Measurements from ENCODE around the gene EGFL7.
A peak's percentile ranks its signal among the peaks of the same experiment; 100 is the strongest.

EGFL7 gene

DNA sequence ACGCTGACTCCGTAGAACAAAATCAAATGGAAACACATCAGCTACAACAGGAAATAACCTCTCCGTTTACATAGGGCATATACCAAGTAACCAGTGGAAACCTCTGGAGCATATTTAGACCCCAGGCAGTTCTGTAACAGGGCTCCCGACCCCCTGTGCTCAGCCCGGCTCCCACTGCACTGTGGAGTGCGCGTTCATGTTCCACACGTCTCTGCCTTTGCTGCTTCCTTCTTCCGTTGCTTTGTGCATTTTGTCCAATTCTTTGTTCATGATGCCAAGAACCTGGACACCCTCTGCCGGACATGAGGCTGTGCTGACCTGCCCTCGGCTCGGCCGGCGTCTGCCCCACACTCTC, 30.4 kb downstream of the EGFL7 start:
- Histone ChIP-seq H3K4me3 (replicated peaks; ENCODE audit: low read depth, low read length) (no peak overlapping the region), H3K27me3 (replicated peaks; ENCODE audit: control insufficient read depth, insufficient read depth, low read length) (no peaks in the 10 kb centered on the region; the same call in 1 of the 2 replicates), H3K36me3 (ENCODE audit: control insufficient read depth, insufficient read depth, low read length) (no peaks in the 10 kb centered on the region)
- DNase-seq (ENCODE audit: extremely low read depth, insufficient read length) = no peak
- TF ChIP-seq, protein P1, sequence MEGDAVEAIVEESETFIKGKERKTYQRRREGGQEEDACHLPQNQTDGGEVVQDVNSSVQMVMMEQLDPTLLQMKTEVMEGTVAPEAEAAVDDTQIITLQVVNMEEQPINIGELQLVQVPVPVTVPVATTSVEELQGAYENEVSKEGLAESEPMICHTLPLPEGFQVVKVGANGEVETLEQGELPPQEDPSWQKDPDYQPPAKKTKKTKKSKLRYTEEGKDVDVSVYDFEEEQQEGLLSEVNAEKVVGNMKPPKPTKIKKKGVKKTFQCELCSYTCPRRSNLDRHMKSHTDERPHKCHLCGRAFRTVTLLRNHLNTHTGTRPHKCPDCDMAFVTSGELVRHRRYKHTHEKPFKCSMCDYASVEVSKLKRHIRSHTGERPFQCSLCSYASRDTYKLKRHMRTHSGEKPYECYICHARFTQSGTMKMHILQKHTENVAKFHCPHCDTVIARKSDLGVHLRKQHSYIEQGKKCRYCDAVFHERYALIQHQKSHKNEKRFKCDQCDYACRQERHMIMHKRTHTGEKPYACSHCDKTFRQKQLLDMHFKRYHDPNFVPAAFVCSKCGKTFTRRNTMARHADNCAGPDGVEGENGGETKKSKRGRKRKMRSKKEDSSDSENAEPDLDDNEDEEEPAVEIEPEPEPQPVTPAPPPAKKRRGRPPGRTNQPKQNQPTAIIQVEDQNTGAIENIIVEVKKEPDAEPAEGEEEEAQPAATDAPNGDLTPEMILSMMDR (IDR thresholded peaks at IDR 0.05; ENCODE audit: insufficient read depth, low read length, poor library complexity, severe bottlenecking) = no peak

GRCh38 chr9:136693490-136694162, 30.9 kb downstream of the EGFL7 start:
- Histone ChIP-seq H3K27me3 (replicated peaks; ENCODE audit: control insufficient read depth, insufficient read depth, low read length) (no peaks in the 10 kb centered on the region; the same call in 1 of the 2 replicates), H3K4me3 (replicated peaks; ENCODE audit: low read depth, low read length) (no peak overlapping the region), H3K36me3 (ENCODE audit: control insufficient read depth, insufficient read depth, low read length) (no peaks in the 10 kb centered on the region)
- no peak for DNase-seq (ENCODE audit: extremely low read depth, insufficient read length)
- TF ChIP-seq, protein P1 (IDR thresholded peaks at IDR 0.05; ENCODE audit: insufficient read depth, low read length, poor library complexity, severe bottlenecking) = no peak

DNA sequence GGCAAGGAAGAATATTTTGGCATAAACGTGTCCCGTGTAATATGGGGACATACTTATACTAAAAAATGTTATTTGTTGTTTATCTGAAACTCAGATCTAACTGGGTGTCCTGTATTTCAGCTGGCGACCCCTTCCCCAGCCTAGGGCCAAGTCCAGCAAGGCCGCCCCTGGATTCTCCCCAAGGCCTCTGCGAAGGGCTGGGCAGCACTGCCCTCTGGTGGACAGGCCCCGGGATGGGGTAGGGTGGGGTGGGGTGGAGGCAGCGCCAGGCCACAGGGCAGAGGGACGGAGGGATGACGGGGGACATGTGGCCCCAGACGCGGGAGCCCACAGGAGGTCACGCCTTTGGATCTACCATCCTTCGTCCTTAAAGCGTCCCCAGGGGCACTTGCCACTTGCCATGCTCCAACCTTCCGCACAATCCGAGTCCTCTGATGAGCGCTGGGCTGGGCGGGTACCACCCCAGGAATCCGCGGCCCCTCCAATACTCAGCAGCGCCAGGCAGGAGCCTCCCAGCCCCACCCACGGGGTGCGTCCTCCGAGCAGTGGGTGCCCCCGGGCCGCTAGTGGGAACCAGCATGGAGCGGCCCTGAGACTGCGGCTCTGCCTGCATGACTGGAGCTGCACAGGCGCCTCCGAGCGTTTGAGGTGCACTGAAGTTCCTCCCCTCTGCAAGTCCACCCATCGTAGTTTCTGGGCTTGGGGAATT, 31.6 kb downstream of the EGFL7 start:
- TF ChIP-seq, protein P1 (IDR thresholded peaks at IDR 0.05; ENCODE audit: insufficient read depth, low read length, poor library complexity, severe bottlenecking) = peak; percentile 75
- no peak for DNase-seq (ENCODE audit: extremely low read depth, insufficient read length)
- Histone ChIP-seq H3K27me3 (replicated peaks; ENCODE audit: control insufficient read depth, insufficient read depth, low read length) (no peaks in the 10 kb centered on the region; the same call in 1 of the 2 replicates), H3K36me3 (ENCODE audit: control insufficient read depth, insufficient read depth, low read length) (no peaks in the 10 kb centered on the region), H3K4me3 (replicated peaks; ENCODE audit: low read depth, low read length) (no peak overlapping the region)

- Histone ChIP-seq H3K27me3 (replicated peaks; ENCODE audit: control insufficient read depth, insufficient read depth, low read length) (no peaks in the 10 kb centered on the region; the same call in 1 of the 2 replicates), H3K4me3 (replicated peaks; ENCODE audit: low read depth, low read length) (no peak overlapping the region), H3K36me3 (ENCODE audit: control insufficient read depth, insufficient read depth, low read length) (no peaks in the 10 kb centered on the region)
- TF ChIP-seq, protein P1 (IDR thresholded peaks at IDR 0.05; ENCODE audit: insufficient read depth, low read length, poor library complexity, severe bottlenecking) = no peak
- no peak for DNase-seq (ENCODE audit: extremely low read depth, insufficient read length)
Observed at GRCh38 chr9:136694872-136695247, 32.1 kb downstream of the EGFL7 start.

DNA sequence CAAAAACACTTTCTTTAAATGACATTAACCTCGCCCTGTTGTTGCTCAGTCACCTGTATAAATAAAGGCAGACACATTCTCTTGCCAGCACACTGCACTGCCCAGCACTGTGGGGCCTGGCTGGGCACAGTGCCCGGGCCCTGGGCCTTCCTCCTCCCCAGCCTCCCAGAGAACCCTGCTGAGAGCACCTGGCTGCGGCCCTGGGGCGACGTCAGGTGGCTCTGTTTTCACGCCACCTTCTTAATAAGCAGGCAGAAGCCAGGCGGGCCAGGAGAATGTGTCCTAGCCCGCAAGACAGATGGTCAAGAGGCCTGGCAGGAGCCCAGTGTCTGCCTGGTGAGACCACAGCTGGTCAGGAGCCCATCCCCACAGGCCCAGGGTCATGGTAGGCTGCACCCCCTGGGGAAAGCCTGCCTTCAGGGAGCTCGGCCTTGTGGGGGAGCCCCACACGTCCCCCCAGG, 32.7 kb downstream of the EGFL7 start:
- Histone ChIP-seq H3K4me3 (replicated peaks; ENCODE audit: low read depth, low read length) (no peak overlapping the region), H3K36me3 (ENCODE audit: control insufficient read depth, insufficient read depth, low read length) (no peaks in the 10 kb centered on the region), H3K27me3 (replicated peaks; ENCODE audit: control insufficient read depth, insufficient read depth, low read length) (no peaks in the 10 kb centered on the region; the same call in 1 of the 2 replicates)
- DNase-seq (ENCODE audit: extremely low read depth, insufficient read length) = no peak
- TF ChIP-seq, protein P1 (IDR thresholded peaks at IDR 0.05; ENCODE audit: insufficient read depth, low read length, poor library complexity, severe bottlenecking) = no peak
